ENCODE measurements around the gene HUS1B. TPM values are rescaled to one million over a fixed set of nuclear protein-coding genes. Genes with fewer than 3 reads are reported as not detected.

Gene HUS1B
- total and polyA plus RNA-seq, 2 of the 13 experiments (the other 11 are each of a cell fraction or from before 2014, with no cell fraction given) = 0.18 to 0.40 TPM

GRCh38 chr6:692356-692851, 35.5 kb upstream of the HUS1B start (continued):
- TF ChIP-seq MLXIP (CRISPR knock-in tag; IDR thresholded peaks at IDR 0.05; ENCODE audit: borderline replicate concordance) (no peak), SRF (IDR thresholded peaks at IDR 0.05; ENCODE audit: low read depth, low read length) (no peak), TRIM22 (IDR thresholded peaks at IDR 0.05) (no peak), ZFP1 (CRISPR knock-in tag; IDR thresholded peaks at IDR 0.05) (no peak), RARG (CRISPR knock-in tag; IDR thresholded peaks at IDR 0.05; ENCODE audit: low read depth) (0 out of 2 replicates have a peak, but pooled peaks have one; percentile 19), ZNF616 (CRISPR knock-in tag; IDR thresholded peaks at IDR 0.05; ENCODE audit: low read depth) (no peak), ZNF24 (IDR thresholded peaks at IDR 0.05) (no peak), NAIF1 (CRISPR knock-in tag; IDR thresholded peaks at IDR 0.05; ENCODE audit: borderline replicate concordance) (peak; percentile 54; the same call in 1 of the 2 replicates), ZNF224 (CRISPR knock-in tag; IDR thresholded peaks at IDR 0.05) (0 out of 2 replicates have a peak, but pooled peaks have one; percentile 22), CSRNP1 (CRISPR knock-in tag; IDR thresholded peaks at IDR 0.05) (peak; percentile 28; the same call in 1 of the 2 replicates), ZSCAN12 (CRISPR knock-in tag; IDR thresholded peaks at IDR 0.05) (0 out of 2 replicates have a peak, but pooled peaks have one; percentile 12), NFIC (IDR thresholded peaks at IDR 0.05; ENCODE audit: low read length) (no peak)
- TF ChIP-seq, protein P1, sequence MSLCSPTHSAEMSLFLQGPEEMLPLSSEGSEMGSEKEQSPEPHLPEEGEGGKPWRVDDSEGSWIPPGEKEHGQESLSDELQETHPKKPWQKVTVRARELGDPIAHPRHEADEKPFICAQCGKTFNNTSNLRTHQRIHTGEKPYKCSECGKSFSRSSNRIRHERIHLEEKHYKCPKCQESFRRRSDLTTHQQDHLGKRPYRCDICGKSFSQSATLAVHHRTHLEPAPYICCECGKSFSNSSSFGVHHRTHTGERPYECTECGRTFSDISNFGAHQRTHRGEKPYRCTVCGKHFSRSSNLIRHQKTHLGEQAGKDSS (CRISPR knock-in tag; IDR thresholded peaks at IDR 0.05; ENCODE audit: borderline replicate concordance, low read depth) = no peak
- TF ChIP-seq, protein P2, sequence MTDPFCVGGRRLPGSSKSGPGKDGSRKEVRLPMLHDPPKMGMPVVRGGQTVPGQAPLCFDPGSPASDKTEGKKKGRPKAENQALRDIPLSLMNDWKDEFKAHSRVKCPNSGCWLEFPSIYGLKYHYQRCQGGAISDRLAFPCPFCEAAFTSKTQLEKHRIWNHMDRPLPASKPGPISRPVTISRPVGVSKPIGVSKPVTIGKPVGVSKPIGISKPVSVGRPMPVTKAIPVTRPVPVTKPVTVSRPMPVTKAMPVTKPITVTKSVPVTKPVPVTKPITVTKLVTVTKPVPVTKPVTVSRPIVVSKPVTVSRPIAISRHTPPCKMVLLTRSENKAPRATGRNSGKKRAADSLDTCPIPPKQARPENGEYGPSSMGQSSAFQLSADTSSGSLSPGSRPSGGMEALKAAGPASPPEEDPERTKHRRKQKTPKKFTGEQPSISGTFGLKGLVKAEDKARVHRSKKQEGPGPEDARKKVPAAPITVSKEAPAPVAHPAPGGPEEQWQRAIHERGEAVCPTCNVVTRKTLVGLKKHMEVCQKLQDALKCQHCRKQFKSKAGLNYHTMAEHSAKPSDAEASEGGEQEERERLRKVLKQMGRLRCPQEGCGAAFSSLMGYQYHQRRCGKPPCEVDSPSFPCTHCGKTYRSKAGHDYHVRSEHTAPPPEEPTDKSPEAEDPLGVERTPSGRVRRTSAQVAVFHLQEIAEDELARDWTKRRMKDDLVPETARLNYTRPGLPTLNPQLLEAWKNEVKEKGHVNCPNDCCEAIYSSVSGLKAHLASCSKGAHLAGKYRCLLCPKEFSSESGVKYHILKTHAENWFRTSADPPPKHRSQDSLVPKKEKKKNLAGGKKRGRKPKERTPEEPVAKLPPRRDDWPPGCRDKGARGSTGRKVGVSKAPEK (CRISPR knock-in tag; IDR thresholded peaks at IDR 0.05; ENCODE audit: borderline replicate concordance) = 0 out of 2 replicates have a peak, but pooled peaks have one; percentile 10
- TF ChIP-seq, protein P3, sequence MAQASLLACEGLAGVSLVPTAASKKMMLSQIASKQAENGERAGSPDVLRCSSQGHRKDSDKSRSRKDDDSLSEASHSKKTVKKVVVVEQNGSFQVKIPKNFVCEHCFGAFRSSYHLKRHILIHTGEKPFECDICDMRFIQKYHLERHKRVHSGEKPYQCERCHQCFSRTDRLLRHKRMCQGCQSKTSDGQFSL (CRISPR knock-in tag; IDR thresholded peaks at IDR 0.05) = no peak
- TF ChIP-seq, protein P4, sequence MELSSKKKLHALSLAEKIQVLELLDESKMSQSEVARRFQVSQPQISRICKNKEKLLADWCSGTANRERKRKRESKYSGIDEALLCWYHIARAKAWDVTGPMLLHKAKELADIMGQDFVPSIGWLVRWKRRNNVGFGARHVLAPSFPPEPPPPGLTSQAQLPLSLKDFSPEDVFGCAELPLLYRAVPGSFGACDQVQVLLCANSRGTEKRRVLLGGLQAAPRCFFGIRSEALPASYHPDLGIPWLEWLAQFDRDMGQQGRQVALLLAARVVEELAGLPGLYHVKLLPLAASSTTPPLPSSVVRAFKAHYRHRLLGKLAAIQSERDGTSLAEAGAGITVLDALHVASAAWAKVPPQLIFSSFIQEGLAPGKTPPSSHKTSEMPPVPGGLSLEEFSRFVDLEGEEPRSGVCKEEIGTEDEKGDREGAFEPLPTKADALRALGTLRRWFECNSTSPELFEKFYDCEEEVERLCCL (CRISPR knock-in tag; IDR thresholded peaks at IDR 0.05; ENCODE audit: borderline replicate concordance) = no peak
- TF ChIP-seq, protein P5, sequence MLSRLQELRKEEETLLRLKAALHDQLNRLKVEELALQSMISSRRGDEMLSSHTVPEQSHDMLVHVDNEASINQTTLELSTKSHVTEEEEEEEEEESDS (CRISPR knock-in tag; IDR thresholded peaks at IDR 0.05; ENCODE audit: borderline replicate concordance) = no peak
